Endothelial cell (in vitro differentiated cells): ENCODE data around the gene USP49. TPM values are rescaled to one million over a fixed set of nuclear protein-coding genes. Genes with fewer than 3 reads are reported as not detected.

Source experiments
- DNase-seq: peaks from one replicate; pipeline ENCODE4 v3.0.0; 2021; ENCODE audit warnings: low spot score
- H3K27ac Mint-ChIP-seq: one replicate; pipeline ENCODE4 v1.8.0; 2021; ENCODE audit warnings: mixed read lengths, inconsistent platforms; ENCODE audit not compliant: unreplicated experiment
- H3K27me3 Mint-ChIP-seq: one replicate; pipeline ENCODE4 v1.8.0; 2021; ENCODE audit warnings: mild to moderate bottlenecking, moderate library complexity, mixed read lengths, inconsistent platforms; ENCODE audit not compliant: unreplicated experiment
- H3K36me3 Mint-ChIP-seq: one replicate; pipeline ENCODE4 v1.8.0; 2021; ENCODE audit warnings: mild to moderate bottlenecking, low read depth, mixed read lengths, inconsistent platforms; ENCODE audit not compliant: unreplicated experiment
- H3K4me1 Mint-ChIP-seq: one replicate; pipeline ENCODE4 v1.8.0; 2021; ENCODE audit warnings: mild to moderate bottlenecking, mixed read lengths, inconsistent platforms; ENCODE audit not compliant: unreplicated experiment
- H3K4me3 Mint-ChIP-seq: one replicate; pipeline ENCODE4 v1.8.0; 2021; ENCODE audit warnings: mild to moderate bottlenecking, mixed read lengths, inconsistent platforms; ENCODE audit not compliant: unreplicated experiment
- H3K9me3 Mint-ChIP-seq: one replicate; pipeline ENCODE4 v1.8.0; 2021; ENCODE audit warnings: mixed read lengths, inconsistent platforms; ENCODE audit not compliant: unreplicated experiment
- total RNA-seq: library from RNA; stranded (reverse); fragmentation: NEBNext Ultra II Directional; extraction: Animal tissue kit (Norgen Biotek cat#: 25700); gene quantifications from one replicate; pipeline ENCODE4 v1.2.1, GENCODE V29; 2021; ENCODE audit not compliant: unreplicated experiment
- TF ChIP-seq, protein P1 (sequence below): fragments of 200-600 bp; sonication (generic); IDR thresholded peaks from one replicate; pipeline ENCODE4 v1.5.0; 2021; ENCODE audit warnings: antibody characterized with exemption; ENCODE audit not compliant: unreplicated experiment

USP49 gene
- total RNA-seq, 1 donor from 2014 or later: 7.1 TPM

DNA sequence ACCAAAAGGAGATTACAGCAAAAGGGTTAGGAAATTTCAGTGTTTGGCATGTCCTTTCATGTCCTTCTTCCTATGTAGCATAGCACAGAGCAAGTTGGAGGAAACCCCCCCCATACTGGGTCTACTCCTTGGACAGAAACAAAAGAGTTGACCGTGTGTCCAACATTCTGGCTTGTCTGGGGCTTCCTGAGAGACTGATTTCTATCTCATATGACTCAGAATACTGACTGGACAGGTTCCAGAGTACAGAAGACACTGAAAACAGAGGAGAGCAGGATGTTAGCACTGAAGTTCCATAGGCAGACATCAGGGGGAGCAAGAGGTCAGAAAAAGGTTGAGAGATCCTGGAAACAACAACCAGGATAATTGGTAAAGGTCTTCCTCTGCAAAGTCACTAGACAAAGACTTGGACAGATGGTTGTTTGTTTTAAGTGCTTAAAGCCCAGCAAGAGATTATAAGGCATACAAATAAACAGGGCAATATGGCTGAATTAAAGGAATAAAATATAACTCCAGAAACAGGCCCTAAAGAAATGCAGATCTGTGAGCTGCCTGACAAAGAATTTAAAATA is 48.4 kb downstream of the USP49 start:
- H3K36me3 Mint-ChIP-seq: no peaks in the 10 kb centered on the region
- peak overlapping the region; percentile 84 for H3K27ac Mint-ChIP-seq
- DNase-seq: peak; percentile 79
- peaks cover 10% of the 10 kb centered on the region for H3K4me1 Mint-ChIP-seq
- H3K27me3 Mint-ChIP-seq: no peaks in the 10 kb centered on the region
- H3K4me3 Mint-ChIP-seq: peak overlapping the region; percentile 29
- TF ChIP-seq, protein P1, sequence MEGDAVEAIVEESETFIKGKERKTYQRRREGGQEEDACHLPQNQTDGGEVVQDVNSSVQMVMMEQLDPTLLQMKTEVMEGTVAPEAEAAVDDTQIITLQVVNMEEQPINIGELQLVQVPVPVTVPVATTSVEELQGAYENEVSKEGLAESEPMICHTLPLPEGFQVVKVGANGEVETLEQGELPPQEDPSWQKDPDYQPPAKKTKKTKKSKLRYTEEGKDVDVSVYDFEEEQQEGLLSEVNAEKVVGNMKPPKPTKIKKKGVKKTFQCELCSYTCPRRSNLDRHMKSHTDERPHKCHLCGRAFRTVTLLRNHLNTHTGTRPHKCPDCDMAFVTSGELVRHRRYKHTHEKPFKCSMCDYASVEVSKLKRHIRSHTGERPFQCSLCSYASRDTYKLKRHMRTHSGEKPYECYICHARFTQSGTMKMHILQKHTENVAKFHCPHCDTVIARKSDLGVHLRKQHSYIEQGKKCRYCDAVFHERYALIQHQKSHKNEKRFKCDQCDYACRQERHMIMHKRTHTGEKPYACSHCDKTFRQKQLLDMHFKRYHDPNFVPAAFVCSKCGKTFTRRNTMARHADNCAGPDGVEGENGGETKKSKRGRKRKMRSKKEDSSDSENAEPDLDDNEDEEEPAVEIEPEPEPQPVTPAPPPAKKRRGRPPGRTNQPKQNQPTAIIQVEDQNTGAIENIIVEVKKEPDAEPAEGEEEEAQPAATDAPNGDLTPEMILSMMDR: peak; percentile 74
- no peaks in the 10 kb centered on the region for H3K9me3 Mint-ChIP-seq

DNA sequence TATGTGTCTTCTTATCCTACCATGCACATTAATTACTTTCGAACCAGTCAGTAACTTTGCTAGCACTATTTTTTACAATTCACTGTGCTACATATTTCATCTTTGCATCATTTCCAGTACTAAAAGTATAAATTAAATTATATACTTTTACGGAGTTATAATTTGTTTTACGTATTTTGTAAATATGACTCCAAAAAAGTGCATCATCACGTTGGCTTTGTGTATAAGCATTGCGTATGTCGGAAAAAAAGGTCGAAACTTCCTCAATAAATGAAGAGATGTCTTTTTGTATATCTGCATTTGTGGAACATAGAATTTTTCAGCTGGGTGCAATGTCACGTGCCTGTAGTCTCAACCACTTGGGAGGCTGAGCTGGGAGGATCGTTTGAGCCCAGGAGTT is 52.0 kb downstream of the USP49 start:
- H3K36me3 Mint-ChIP-seq: no peaks in the 10 kb centered on the region
- no peak overlapping the region for H3K4me3 Mint-ChIP-seq
- no peak for DNase-seq
- TF ChIP-seq, protein P1: no peak
- H3K27me3 Mint-ChIP-seq: no peaks in the 10 kb centered on the region
- H3K9me3 Mint-ChIP-seq: no peaks in the 10 kb centered on the region
- H3K4me1 Mint-ChIP-seq: peaks cover 10% of the 10 kb centered on the region
- H3K27ac Mint-ChIP-seq: no peak overlapping the region

DNA sequence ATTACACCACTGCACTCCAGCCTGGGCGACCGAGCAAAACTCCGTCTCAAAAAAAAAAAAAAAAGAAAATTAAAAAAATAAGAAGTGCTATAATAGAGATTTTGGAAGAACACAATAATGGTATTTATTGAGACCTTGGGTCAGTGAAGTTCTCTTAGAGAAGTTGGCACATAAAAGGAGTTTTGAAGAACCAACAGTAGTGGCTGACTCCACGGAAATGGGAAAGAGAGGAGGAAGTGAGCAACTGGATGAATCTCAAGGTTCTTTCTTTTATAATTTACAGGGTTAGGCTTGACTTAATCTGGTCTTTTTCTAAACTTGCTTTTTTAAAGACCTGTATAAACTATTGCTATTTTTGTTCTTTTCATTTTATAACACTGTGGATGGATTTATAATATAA is 54.8 kb downstream of the USP49 start:
- no peak for DNase-seq
- Mint-ChIP-seq H3K36me3 (no peaks in the 10 kb centered on the region), H3K27ac (no peak overlapping the region), H3K9me3 (no peaks in the 10 kb centered on the region), H3K27me3 (no peaks in the 10 kb centered on the region), H3K4me3 (no peak overlapping the region), H3K4me1 (no peaks in the 10 kb centered on the region)
- TF ChIP-seq, protein P1: no peak

DNA sequence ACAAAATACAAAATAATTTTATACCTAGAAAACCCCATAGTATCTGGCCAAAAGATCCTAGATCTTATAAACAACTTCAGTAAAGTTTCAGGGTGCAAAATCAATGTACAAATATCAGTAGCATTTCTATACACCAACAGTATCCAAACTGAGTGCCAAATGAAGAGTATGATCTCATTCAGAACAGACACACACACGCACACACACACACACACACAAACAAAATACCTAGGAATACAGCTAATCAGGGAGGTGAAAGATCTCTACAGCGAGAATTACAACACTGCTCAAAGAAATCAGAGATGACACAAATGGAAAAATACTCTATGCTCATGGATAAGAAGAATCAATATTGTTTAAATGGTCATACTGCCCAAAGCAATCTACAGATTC is 58.5 kb downstream of the USP49 start:
- H3K9me3 Mint-ChIP-seq: no peaks in the 10 kb centered on the region

DNA sequence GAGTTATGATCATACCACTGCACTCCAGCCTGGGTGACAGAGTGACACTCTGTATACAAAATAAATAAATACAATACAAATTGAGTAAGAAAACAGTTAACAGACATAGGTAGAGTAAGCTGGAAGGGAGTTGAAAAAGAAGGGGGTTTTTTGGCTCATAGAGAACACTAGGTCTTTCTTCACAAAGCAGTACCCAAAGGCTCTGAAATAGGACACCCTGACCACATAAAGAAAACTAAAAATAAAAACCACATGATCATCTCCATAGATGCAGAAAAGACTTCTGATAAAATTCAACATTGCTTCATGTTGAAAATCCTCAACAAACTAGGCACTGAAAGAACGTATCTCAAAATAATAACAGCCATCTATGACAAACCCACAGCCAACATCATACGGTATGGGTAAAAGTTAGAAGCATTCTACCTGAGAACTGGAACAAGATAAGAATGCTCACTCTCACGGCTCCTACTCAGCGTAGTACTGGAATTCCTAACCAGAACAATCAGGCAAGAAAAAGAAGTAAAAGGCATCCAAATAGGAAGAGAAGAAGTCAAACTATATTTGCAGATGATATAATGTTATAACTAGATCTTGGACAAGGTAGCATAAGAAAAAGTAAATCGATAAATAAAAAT is 59.0 kb downstream of the USP49 start:
- H3K4me1 Mint-ChIP-seq: no peaks in the 10 kb centered on the region
- no peaks in the 10 kb centered on the region for H3K27me3 Mint-ChIP-seq
- no peaks in the 10 kb centered on the region for H3K36me3 Mint-ChIP-seq
- H3K9me3 Mint-ChIP-seq: no peaks in the 10 kb centered on the region
- DNase-seq: no peak
- TF ChIP-seq, protein P1: no peak
- H3K27ac Mint-ChIP-seq: no peak overlapping the region
- H3K4me3 Mint-ChIP-seq: no peak overlapping the region

More for the DNA sequence above, 58.5 kb downstream of the USP49 start:
- no peaks in the 10 kb centered on the region for H3K4me1 Mint-ChIP-seq
- no peaks in the 10 kb centered on the region for H3K27me3 Mint-ChIP-seq
- H3K36me3 Mint-ChIP-seq: no peaks in the 10 kb centered on the region
- no peak for DNase-seq
- TF ChIP-seq, protein P1: no peak
- no peak overlapping the region for H3K4me3 Mint-ChIP-seq
- no peak overlapping the region for H3K27ac Mint-ChIP-seq
